ENCODE results near the gene AK6.

GRCh38 chr5:69309380-69309779 is 59.9 kb downstream of the AK6 start:
- TF ChIP-seq, protein P1, sequence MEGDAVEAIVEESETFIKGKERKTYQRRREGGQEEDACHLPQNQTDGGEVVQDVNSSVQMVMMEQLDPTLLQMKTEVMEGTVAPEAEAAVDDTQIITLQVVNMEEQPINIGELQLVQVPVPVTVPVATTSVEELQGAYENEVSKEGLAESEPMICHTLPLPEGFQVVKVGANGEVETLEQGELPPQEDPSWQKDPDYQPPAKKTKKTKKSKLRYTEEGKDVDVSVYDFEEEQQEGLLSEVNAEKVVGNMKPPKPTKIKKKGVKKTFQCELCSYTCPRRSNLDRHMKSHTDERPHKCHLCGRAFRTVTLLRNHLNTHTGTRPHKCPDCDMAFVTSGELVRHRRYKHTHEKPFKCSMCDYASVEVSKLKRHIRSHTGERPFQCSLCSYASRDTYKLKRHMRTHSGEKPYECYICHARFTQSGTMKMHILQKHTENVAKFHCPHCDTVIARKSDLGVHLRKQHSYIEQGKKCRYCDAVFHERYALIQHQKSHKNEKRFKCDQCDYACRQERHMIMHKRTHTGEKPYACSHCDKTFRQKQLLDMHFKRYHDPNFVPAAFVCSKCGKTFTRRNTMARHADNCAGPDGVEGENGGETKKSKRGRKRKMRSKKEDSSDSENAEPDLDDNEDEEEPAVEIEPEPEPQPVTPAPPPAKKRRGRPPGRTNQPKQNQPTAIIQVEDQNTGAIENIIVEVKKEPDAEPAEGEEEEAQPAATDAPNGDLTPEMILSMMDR (conservative IDR thresholded peaks at IDR 0.05): no peak
- TF ChIP-seq ZFX (IDR thresholded peaks at IDR 0.05): no peak
